Testis (tissue), 2 donors: ENCODE measurements around the gene C19orf33.

Experiments used
- POLR2A ChIP-seq: fragments of 450-650 bp; IDR thresholded peaks from one replicate; pipeline ENCODE4 v1.6.1; 2017; ENCODE audit warnings: antibody characterized with exemption, mild to moderate bottlenecking, moderate library complexity
- TF ChIP-seq, protein P1 (sequence below), 3 experiments: fragments of 450-650 bp in 2 of 3; fragments of 200-600 bp in 1 of 3; sonication (generic) in 1 of 3; IDR thresholded peaks; one replicate each; pipeline ENCODE4 v1.5.1; 2016 to 2019; ENCODE audit warnings: antibody characterized with exemption in 3 of 3, mild to moderate bottlenecking in 2 of 3, moderate library complexity in 1 of 3

DNA sequence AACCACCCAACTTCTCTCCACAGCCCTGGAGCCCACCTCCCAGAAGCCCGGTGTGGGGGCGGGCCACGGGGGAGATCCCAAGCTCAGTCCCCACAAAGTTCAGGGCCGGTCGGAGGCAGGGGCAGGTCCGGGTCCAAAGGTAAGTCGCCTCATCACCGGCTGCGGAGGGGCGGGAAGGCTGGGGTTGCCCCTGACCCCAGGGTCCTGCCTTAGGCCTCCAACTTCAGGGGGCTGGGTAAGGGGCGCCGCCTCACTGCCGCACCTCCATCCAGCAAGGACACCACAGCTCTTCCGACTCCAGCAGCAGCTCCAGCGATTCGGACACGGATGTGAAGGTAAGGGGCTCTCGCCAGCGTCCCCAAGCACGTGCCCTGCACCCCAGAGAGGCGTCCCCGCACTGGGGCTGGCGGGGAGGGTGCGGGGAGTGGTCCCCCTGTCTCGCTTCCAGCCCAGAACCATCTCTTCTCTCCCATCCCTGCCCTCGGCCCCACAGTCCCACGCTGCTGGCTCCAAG lies 358 bp downstream of the C19orf33 start:
- TF ChIP-seq POLR2A: no peak
- TF ChIP-seq, protein P1, sequence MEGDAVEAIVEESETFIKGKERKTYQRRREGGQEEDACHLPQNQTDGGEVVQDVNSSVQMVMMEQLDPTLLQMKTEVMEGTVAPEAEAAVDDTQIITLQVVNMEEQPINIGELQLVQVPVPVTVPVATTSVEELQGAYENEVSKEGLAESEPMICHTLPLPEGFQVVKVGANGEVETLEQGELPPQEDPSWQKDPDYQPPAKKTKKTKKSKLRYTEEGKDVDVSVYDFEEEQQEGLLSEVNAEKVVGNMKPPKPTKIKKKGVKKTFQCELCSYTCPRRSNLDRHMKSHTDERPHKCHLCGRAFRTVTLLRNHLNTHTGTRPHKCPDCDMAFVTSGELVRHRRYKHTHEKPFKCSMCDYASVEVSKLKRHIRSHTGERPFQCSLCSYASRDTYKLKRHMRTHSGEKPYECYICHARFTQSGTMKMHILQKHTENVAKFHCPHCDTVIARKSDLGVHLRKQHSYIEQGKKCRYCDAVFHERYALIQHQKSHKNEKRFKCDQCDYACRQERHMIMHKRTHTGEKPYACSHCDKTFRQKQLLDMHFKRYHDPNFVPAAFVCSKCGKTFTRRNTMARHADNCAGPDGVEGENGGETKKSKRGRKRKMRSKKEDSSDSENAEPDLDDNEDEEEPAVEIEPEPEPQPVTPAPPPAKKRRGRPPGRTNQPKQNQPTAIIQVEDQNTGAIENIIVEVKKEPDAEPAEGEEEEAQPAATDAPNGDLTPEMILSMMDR (IDR thresholded peaks at IDR 0.05): no peak
